Naive thymus-derived CD4-positive, alpha-beta T cell (primary cell): ENCODE data around the gene IMPDH1. TPM values are rescaled to one million over a fixed set of nuclear protein-coding genes. Genes with fewer than 3 reads are reported as not detected.
"Not testable (repeated sequence)": the region's sequence is repeated elsewhere in the genome, so short reads cannot be mapped to it uniquely, and the experiment has no call there.

Source experiments
- ATAC-seq: fragments of 150-1000 bp; cut with Tn5 transposase; 2 replicates; pipeline ENCODE4 v1.10.0; 2021; ENCODE audit warnings: mild to moderate bottlenecking, moderate library complexity
- CTCF ChIA-PET: fragments of 350-600 bp; sonication (Branson Sonifier 250); formaldehyde crosslinking; loops from one replicate; lab custom pipeline; 2021; ENCODE audit warnings: antibody characterized with exemption; lab: Charles Lee
- POLR2A ChIA-PET: fragments of 350-600 bp; sonication (Branson Sonifier 250); formaldehyde crosslinking; loops from one replicate; lab custom pipeline; 2021; ENCODE audit warnings: antibody characterized with exemption, inconsistent platforms; lab: Charles Lee
- DNase-seq, 9 donors: peaks; one replicate each; pipeline versions ENCODE4 v3.0.0 to v3.0.0-alpha.2; 2020 to 2022; ENCODE audit warnings: mixed read lengths in 1 of 9
- H3K27ac ChIP-seq: one replicate; pipeline ENCODE4 v1.7.0; 2013; ENCODE audit warnings: mild to moderate bottlenecking, low read depth, low read length, moderate library complexity
- H3K27me3 ChIP-seq, 2 donors: one replicate each; pipeline ENCODE4 v1.7.0; 2013; ENCODE audit warnings: low read length in 2 of 2, mild to moderate bottlenecking in 2 of 2, moderate library complexity in 2 of 2; ENCODE audit not compliant: control insufficient read depth in 2 of 2, insufficient read depth in 2 of 2
- H3K36me3 ChIP-seq, 3 experiments: 1 replicate in 2 of 3; 2 replicates in 1 of 3; pipeline ENCODE4 v1.7.0; 2013; ENCODE audit warnings: low read length in 3 of 3, mild to moderate bottlenecking in 3 of 3, moderate library complexity in 1 of 3; ENCODE audit not compliant: insufficient read depth in 3 of 3, control insufficient read depth in 2 of 3
- H3K4me1 ChIP-seq, 2 donors: one replicate each; pipeline ENCODE4 v1.7.0; 2013; ENCODE audit warnings: low read length in 2 of 2, mild to moderate bottlenecking in 2 of 2, moderate library complexity in 1 of 2; ENCODE audit not compliant: control insufficient read depth in 2 of 2, insufficient read depth in 2 of 2
- H3K4me3 ChIP-seq: 2 replicates; pipeline ENCODE4 v1.7.0; 2013; ENCODE audit warnings: mild to moderate bottlenecking, low read length
- H3K9me3 ChIP-seq, 3 experiments: 1 replicate in 2 of 3; 2 replicates in 1 of 3; pipeline ENCODE4 v1.7.0; 2013; ENCODE audit warnings: low read length in 3 of 3; ENCODE audit not compliant: control insufficient read depth in 2 of 3
- H3K27ac Mint-ChIP-seq, 9 donors: one replicate each; pipeline ENCODE4 v1.8.0; 2020 to 2022; ENCODE audit warnings: mixed read lengths in 9 of 9, mild to moderate bottlenecking in 8 of 9, moderate library complexity in 5 of 9, inconsistent platforms in 2 of 9
- H3K27me3 Mint-ChIP-seq, 5 donors: one replicate each; pipeline ENCODE4 v1.8.0; 2021 to 2022; ENCODE audit warnings: mixed read lengths in 5 of 5, mild to moderate bottlenecking in 1 of 5
- H3K36me3 Mint-ChIP-seq, 5 donors: one replicate each; pipeline ENCODE4 v1.8.0; 2020 to 2022; ENCODE audit warnings: mixed read lengths in 5 of 5, mild to moderate bottlenecking in 3 of 5, inconsistent platforms in 1 of 5
- H3K4me1 Mint-ChIP-seq, 7 donors: one replicate each; pipeline ENCODE4 v1.8.0; 2020 to 2022; ENCODE audit warnings: mixed read lengths in 7 of 7, mild to moderate bottlenecking in 3 of 7, inconsistent platforms in 1 of 7
- H3K4me3 Mint-ChIP-seq, 10 donors: one replicate each; pipeline ENCODE4 v1.8.0; 2020 to 2022; ENCODE audit warnings: mild to moderate bottlenecking in 10 of 10, mixed read lengths in 10 of 10, moderate library complexity in 6 of 10, inconsistent platforms in 2 of 10
- H3K9me3 Mint-ChIP-seq, 11 donors: one replicate each; pipeline ENCODE4 v1.8.0; 2020 to 2022; ENCODE audit warnings: mixed read lengths in 11 of 11, mild to moderate bottlenecking in 4 of 11, inconsistent platforms in 1 of 11, moderate library complexity in 1 of 11
- intact Hi-C, 2 donors: fragments of 100-400 bp; cut with micrococcal nuclease; formaldehyde crosslinking; loops; one replicate each; pipeline ENCODE4 v1.15.1; 2023
- polyA plus RNA-seq, 2 donors: library from polyadenylated mRNA; unstranded; fragments of 300-500 nt; fragmentation: Illumina TruSeq; gene quantifications; one replicate each; pipeline ENCODE4 v1.2.3, GENCODE V29; 2021
- total RNA-seq, 6 experiments: library from RNA in 5 of 6; stranded (reverse) in 5 of 6; gene quantifications; 1 replicate in 5 of 6; 2 replicates in 1 of 6; pipeline ENCODE4 v1.2.3 and lab custom pipeline; 2021 to 2026

IMPDH1 gene
- total RNA-seq (10 to 100 TPM; 36.5 to 92.0 (median 44.4) TPM), polyA plus RNA-seq (10 to 100 TPM; 33.7 to 48.1 TPM), total RNA-seq (lab: John Stamatoyannopoulos, UW) (42.9 reads per million, percentile 68 among the genes with 10 or more reads in this experiment)

- peaks cover 12 to 39% (median 37%) of the 10 kb centered on the region in 7 donors for H3K4me1 Mint-ChIP-seq
- peak within 1 kb of the TSS; percentile 88 to 95 (median 92) for H3K4me3 Mint-ChIP-seq
- intact Hi-C loops: loop anchor here (1.0 to 10.0 kb wide), 14 partner anchors 12 to 1542 kb away; partner anchors contain the start of genes HILPDA (in 2 of the 2), RBM28 (in 2 of the 2), AHCYL2 (in 1 of the 2) and ARF5 (in 1 of the 2)
- ATAC-seq: peak; percentile 87
- H3K36me3 Mint-ChIP-seq: no peaks in the 10 kb centered on the region
- no peaks in the 10 kb centered on the region for H3K9me3 Mint-ChIP-seq
- ChIA-PET POLR2A (interaction anchor here (0.6 to 2.0 kb wide), 6 partner anchors 10 to 362 kb away, joined by 3 to 14 read pairs (median 4); partner anchors contain the start of genes HILPDA and RBM28), CTCF (interaction anchor here (1.5 to 4.8 kb wide), 7 partner anchors 11 to 52 kb away, joined by 4 to 18 read pairs (median 13); no protein-coding TSS in a partner anchor)
- Histone ChIP-seq H3K4me3 (peak within 1 kb of the TSS; percentile 89), H3K27me3 (no peaks in the 10 kb centered on the region), H3K4me1 (peaks cover 14 to 25% of the 10 kb centered on the region in 2 donors), H3K9me3 (no peaks in the 10 kb centered on the region), H3K36me3 (no peaks in the 10 kb centered on the region), H3K27ac (peak within 1 kb of the TSS; percentile 81)
- peaks cover 0 to 26% (median 0%) of the 10 kb centered on the region in 5 donors for H3K27me3 Mint-ChIP-seq
- DNase-seq: peak; percentile 73 to 95 (median 83)
- H3K27ac Mint-ChIP-seq: peak within 1 kb of the TSS; percentile 87 to 93 (median 90)
Measured at GRCh38 chr7:128409596-128410450, at the start of gene IMPDH1. TSS of gene IMPDH1 (minus strand) at chr7:128409982. CDS start at chr7:128409901, 81 bp downstream.

GRCh38 chr7:128459394-128459878 is 49.7 kb upstream of the IMPDH1 start:
- Mint-ChIP-seq H3K27ac (peak overlapping the region in 6 of 9 donors; percentile 0 to 89 (median 53)), H3K9me3 (peaks cover 0 to 1% (median 0%) of the 10 kb centered on the region in 11 donors), H3K36me3 (peaks cover 0 to 24% (median 0%) of the 10 kb centered on the region in 5 donors), H3K4me3 (peak overlapping the region in 5 of 10 donors; percentile 10 to 62 (median 40)), H3K27me3 (no peaks in the 10 kb centered on the region), H3K4me1 (peaks cover 13 to 48% (median 22%) of the 10 kb centered on the region in 7 donors)
- ATAC-seq: peak; percentile 67
- ChIA-PET CTCF (interaction anchor here (0.7 to 4.1 kb wide), 14 partner anchors 11 to 115 kb away, joined by 3 to 204 read pairs (median 4); partner anchors contain the start of gene RBM28), POLR2A (interaction anchor here (3.0 kb wide), 1 partner anchor 32 kb away, joined by 16 read pairs; no protein-coding TSS in a partner anchor)
- Histone ChIP-seq H3K4me1 (peaks cover 12 to 22% of the 10 kb centered on the region in 2 donors), H3K27ac (no peak overlapping the region), H3K27me3 (no peaks in the 10 kb centered on the region), H3K9me3 (no peaks in the 10 kb centered on the region), H3K36me3 (no peaks in the 10 kb centered on the region), H3K4me3 (no peak overlapping the region)
- intact Hi-C loops: loop anchor here (1.0 to 5.0 kb wide), 8 partner anchors 32 to 872 kb away; partner anchors contain the start of genes ARF5 (in 2 of the 2), ATP6V1F (in 2 of the 2), GCC1 (in 2 of the 2) and RBM28 (in 1 of the 2)
- peak; percentile 29 to 78 (median 72) for DNase-seq

GRCh38 chr7:128458956-128459355 is 49.2 kb upstream of the IMPDH1 start:
- ChIA-PET POLR2A (interaction anchor here (3.0 kb wide), 1 partner anchor 31 kb away, joined by 16 read pairs; no protein-coding TSS in a partner anchor), CTCF (interaction anchor here (1.5 to 4.1 kb wide), 6 partner anchors 10 to 114 kb away, joined by 6 to 204 read pairs (median 12); partner anchors contain the start of gene RBM28)
- Histone ChIP-seq H3K27me3 (no peaks in the 10 kb centered on the region), H3K36me3 (no peaks in the 10 kb centered on the region), H3K9me3 (no peaks in the 10 kb centered on the region), H3K4me1 (peaks cover 12 to 22% of the 10 kb centered on the region in 2 donors), H3K27ac (peak overlapping the region; percentile 0), H3K4me3 (no peak overlapping the region)
- H3K4me1 Mint-ChIP-seq: peaks cover 13 to 53% (median 22%) of the 10 kb centered on the region in 7 donors
- no peaks in the 10 kb centered on the region for H3K27me3 Mint-ChIP-seq
- peaks cover 0 to 23% (median 0%) of the 10 kb centered on the region in 5 donors for H3K36me3 Mint-ChIP-seq
- peaks cover 0 to 1% (median 0%) of the 10 kb centered on the region in 11 donors for H3K9me3 Mint-ChIP-seq
- peak; percentile 2 for ATAC-seq
- no peak for DNase-seq
- H3K27ac Mint-ChIP-seq: peak overlapping the region in 3 of 9 donors; percentile 5 to 84 (median 30)
- H3K4me3 Mint-ChIP-seq: peak overlapping the region in 1 of 10 donors; percentile 95
- intact Hi-C loops: loop anchor here (1.0 to 5.0 kb wide), 8 partner anchors 32 to 872 kb away; partner anchors contain the start of genes ARF5 (in 2 of the 2), ATP6V1F (in 2 of the 2), GCC1 (in 2 of the 2) and RBM28 (in 1 of the 2)

GRCh38 chr7:128457385-128457784 is 47.6 kb upstream of the IMPDH1 start:
- ChIA-PET POLR2A (interaction anchor here (0.7 kb wide), 1 partner anchor 30 kb away, joined by 3 read pairs; no protein-coding TSS in a partner anchor), CTCF (interaction anchor here (1.2 to 2.0 kb wide), 4 partner anchors 31 to 70 kb away, joined by 3 to 37 read pairs (median 4); no protein-coding TSS in a partner anchor)
- ATAC-seq, DNase-seq, H3K27ac ChIP-seq, H3K9me3 Mint-ChIP-seq, H3K9me3 ChIP-seq, H3K27me3 Mint-ChIP-seq, H3K27me3 ChIP-seq, H3K36me3 ChIP-seq, H3K4me3 ChIP-seq: not testable (repeated sequence)
- Mint-ChIP-seq H3K4me3 (peak overlapping the region in 3 of 10 donors; percentile 29 to 95 (median 72)), H3K36me3 (peaks cover 0 to 21% (median 0%) of the 10 kb centered on the region in 5 donors), H3K27ac (peak overlapping the region in 2 of 9 donors; percentile 9 to 25), H3K4me1 (peaks cover 13 to 61% (median 22%) of the 10 kb centered on the region in 7 donors)
- intact Hi-C loops: loop anchor here (5.0 kb wide), 3 partner anchors 75 to 870 kb away; partner anchors contain the start of genes ARF5 (in 2 of the 2), ATP6V1F (in 2 of the 2) and GCC1 (in 2 of the 2)
- peaks cover 12 to 22% of the 10 kb centered on the region in 2 donors for H3K4me1 ChIP-seq

GRCh38 chr7:128456255-128456725 is 46.5 kb upstream of the IMPDH1 start:
- Histone ChIP-seq H3K27me3 (no peaks in the 10 kb centered on the region), H3K9me3 (no peaks in the 10 kb centered on the region), H3K36me3 (no peaks in the 10 kb centered on the region), H3K4me3 (peak overlapping the region; percentile 85), H3K4me1 (peaks cover 12 to 22% of the 10 kb centered on the region in 2 donors), H3K27ac (peak overlapping the region; percentile 83)
- H3K4me3 Mint-ChIP-seq: peak overlapping the region; percentile 81 to 96 (median 92)
- ATAC-seq (no peak), DNase-seq (no peak)
- intact Hi-C loops: loop anchor here (5.0 kb wide), 3 partner anchors 76 to 869 kb away; partner anchors contain the start of genes ARF5 (in 2 of the 2), ATP6V1F (in 2 of the 2) and GCC1 (in 2 of the 2)
- POLR2A ChIA-PET: no interaction called here
- CTCF ChIA-PET: interaction anchor here (1.5 kb wide), 1 partner anchor 59 kb away, joined by 6 read pairs; no protein-coding TSS in a partner anchor
- peak overlapping the region in 8 of 9 donors; percentile 72 to 98 (median 86) for H3K27ac Mint-ChIP-seq
- peaks cover 0 to 8% (median 0%) of the 10 kb centered on the region in 5 donors for H3K27me3 Mint-ChIP-seq
- peaks cover 0 to 21% (median 0%) of the 10 kb centered on the region in 5 donors for H3K36me3 Mint-ChIP-seq
- H3K4me1 Mint-ChIP-seq: peaks cover 13 to 68% (median 22%) of the 10 kb centered on the region in 7 donors
- peaks cover 0 to 1% (median 0%) of the 10 kb centered on the region in 11 donors for H3K9me3 Mint-ChIP-seq
